Glomerular visceral epithelial cell (primary cell): ENCODE results near the gene DMTF1.
"Not testable (repeated sequence)": the region's sequence is repeated elsewhere in the genome, so short reads cannot be mapped to it uniquely, and the experiment has no call there.

Source experiments
- DNase-seq: peaks from one replicate; pipeline ENCODE4 v3.0.0-alpha.2; 2016; ENCODE audit errors: extremely low spot score

DMTF1 gene

DNA sequence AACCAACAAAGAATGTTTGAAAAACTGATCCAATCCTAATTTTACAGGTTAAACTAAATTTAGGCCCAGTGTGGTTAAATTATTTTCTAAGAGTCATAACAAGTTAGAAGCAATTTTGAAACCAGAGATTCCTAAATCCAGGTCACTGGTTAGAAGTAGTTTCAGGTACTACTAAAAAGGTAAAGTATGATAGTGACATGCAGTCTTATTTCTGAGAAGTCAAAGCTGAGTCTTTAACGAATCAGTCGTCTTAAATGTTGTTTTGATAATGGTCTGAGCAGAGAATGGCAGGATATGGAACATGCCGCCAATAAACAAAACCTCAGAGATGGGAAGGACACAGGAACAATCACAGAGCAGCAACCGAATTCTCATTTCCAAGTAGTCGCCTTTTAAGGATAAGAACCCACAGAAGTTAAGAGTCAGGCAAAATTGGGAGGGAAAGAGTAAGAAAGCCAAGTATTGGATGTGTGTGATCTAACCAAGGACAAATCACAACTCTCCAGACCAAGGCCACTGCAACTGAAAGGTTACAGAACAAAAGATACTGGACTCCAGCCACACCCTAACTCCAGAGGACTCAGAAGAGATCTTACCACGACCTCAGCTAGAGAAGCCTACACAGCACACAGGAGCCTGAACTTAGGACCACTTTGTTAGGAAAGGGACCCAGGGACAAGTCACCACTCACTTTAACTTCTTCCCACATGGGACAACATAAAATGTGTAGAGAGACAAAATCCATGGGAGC lies 47.6 kb downstream of the DMTF1 start:
- no peak for DNase-seq

DNA sequence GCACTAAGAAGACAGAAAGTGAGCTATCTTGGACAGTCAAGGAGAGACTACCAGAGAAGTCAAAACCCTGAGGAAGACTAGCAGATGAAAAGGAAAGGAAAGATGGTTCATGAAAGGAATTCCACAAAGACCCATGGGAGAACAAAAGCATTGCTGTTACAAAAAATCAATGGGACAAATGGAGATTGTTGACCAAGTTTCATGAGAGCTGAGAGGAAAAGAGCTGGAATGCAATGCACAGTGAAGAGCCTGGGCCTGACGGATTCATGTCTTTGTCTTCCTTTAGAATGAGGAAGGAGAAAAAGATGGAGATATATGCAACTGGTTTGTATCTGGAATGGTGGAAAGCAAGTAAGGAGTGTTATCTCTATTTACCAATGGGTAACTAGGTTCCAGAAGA lies 50.0 kb downstream of the DMTF1 start:
- DNase-seq = no peak

DNA sequence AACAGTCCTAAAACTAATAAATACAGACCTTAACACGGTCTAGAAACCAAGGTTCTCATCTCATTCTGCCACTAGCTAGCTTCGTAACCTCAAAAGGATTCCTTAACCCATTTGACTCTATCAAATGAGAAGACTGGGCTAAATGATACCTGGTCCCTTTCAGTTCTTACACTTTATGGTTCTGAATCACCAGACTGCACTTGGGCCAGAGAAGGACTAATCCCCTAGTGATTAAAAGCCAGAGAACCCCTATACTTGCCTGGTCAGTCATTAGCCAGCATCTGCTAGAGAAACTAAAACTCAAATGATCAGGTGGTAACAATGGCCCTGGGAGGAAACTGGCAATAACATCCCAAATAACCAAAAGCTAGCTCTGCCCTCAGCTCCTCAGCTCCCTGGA lies 50.5 kb downstream of the DMTF1 start:
- DNase-seq = no peak

DNA sequence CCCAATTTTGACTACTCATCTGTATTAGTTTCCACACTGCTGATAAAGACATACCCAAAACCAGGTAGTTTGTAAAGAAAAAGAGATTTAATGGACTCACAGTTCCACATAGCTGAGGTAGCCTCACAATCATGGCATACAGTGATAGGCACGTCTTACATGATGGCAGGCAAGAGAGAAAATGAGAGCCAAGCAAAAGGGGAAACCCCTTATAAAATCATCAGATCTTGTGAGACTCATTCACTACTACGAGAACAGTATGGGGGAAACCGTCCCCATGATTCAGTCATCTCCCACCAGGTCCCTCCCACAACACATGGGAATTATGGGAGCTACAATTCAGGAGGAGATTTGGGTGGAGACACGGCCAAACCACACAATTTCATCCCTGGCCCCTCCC lies 51.7 kb downstream of the DMTF1 start:
- not testable (repeated sequence) for DNase-seq

DNA sequence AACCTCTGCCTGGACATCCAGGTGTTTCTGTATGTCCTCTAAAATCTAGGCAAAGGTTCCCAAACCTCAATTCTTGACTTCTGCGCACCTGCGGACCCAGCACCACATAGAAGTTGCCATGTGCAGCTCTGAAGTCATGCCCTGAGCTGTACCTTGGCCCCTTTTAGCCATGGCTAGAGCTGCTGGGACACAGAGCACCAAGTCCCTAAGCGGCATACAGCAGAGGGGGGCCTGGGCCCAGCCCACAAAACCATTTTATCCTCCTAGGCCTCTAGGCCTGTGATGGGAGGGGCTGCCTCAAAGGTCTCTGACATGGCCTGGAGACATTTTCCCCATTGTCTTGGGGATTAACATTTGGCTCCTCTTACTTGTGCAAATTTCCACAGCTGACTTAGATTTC lies 52.7 kb downstream of the DMTF1 start:
- DNase-seq = no peak

DNA sequence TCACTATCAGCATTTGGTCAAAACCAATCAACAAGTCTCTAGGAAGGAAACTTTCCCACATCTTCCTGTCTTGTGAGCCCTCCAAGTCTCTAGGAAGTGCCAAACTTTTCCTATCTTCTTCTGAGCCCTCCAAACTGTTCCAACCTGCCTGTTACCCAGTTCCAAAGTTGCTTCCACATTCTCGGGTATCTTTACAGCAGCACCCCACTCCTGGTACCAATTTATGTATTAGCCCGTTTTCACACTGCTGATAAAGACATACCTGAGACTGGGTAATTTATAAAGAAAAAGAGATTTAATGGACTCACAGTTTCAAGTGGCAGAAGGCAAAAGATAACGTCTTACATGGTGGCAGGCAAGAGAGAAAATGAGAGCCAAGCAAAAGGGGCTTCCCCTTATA lies 53.4 kb downstream of the DMTF1 start:
- DNase-seq = not testable (repeated sequence)

GRCh38 chr7:87206361-87206760 lies 54.1 kb downstream of the DMTF1 start:
- no peak for DNase-seq

- no peak for DNase-seq
These were observed 57.2 kb downstream of the DMTF1 start for GRCh38 chr7:87209295-87209924.

DNA sequence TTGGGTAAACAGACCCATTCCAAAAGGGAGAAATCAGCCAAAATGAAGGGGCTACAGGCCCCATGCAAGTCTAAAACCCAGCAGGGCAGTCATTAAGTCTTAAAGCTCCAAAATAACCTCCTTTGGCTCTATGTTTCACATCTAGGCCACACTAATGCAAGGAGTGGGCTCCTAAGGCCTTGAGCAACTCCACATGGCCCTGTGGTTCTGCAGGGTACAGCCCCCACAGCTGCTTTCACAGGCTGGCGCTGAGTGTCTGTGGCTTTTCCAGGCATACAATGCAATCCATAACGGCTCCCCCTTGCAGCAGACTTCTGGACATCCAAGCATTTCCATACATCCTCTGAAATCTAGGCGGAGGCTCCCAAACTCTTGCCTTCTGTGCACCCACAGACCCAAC lies 58.3 kb downstream of the DMTF1 start:
- no peak for DNase-seq

DNA sequence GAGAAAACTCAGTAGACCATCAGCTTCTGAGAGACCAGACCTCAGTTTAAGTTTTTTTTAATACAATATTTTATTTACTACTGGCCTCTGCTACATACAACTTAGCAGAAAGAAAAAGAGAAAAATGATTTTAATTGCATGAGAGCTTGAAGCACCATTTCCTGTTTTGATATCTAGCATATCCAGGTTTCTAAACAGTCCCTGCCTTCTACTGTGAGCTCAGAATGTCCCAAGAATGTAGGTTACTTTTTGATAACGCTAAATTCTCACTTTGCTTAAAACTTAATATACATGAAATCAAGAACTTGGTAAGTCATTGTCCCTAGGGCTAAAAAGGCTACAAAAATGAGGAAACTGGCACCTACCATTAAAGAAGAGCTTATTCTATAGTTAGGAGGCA lies 60.2 kb downstream of the DMTF1 start:
- DNase-seq = no peak

- no peak for DNase-seq
These were observed 61.0 kb downstream of the DMTF1 start for GRCh38 chr7:87213252-87213651.

DNA sequence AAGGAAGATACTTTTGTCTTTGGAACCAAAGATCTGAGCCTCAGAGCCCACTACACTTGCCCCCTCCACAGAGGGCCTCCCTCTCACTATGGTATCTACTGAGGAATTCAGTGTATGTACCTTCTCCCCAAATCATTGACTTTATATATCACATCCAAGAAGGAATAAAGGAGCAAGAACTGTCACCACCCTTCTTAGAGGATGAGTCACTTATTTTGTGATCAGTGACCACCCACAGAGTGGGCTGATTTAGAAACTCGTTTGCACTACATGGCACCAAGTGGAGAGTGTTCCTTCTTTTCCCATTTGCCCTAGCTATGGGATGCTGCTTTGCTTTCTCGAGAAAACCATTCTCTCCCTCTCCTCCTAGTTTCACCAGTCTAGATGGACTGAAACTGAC lies 61.6 kb downstream of the DMTF1 start:
- no peak for DNase-seq

DNA sequence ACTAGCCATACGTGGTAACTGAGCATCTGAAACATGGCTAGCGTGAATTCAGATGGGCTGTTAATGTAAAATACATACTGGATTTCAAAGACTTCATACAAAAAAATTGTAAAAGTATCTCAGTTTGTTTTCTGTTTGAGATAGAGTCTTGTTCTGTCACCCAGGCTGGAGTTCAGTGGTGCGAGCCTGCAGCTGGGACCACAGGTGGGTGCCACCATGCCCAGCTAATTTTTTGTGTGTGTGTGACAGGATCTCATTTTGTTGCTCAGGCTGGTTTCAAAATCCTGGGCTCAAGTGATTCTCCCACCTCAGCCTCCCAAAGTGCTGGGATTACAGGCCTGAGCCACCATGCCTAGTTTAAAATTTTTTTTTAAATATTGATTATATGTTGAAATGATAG lies 62.8 kb downstream of the DMTF1 start:
- no peak for DNase-seq

GRCh38 chr7:87216701-87217508 lies 64.7 kb downstream of the DMTF1 start:
- peak; percentile 77 for DNase-seq

- DNase-seq = no peak
These were observed 65.9 kb downstream of the DMTF1 start for GRCh38 chr7:87217983-87218653.

- peak; percentile 39 for DNase-seq
These were observed 66.7 kb downstream of the DMTF1 start for GRCh38 chr7:87218796-87219544.

- peak; percentile 70 for DNase-seq
These were observed 67.3 kb downstream of the DMTF1 start, which contains the start of gene TMEM243 for GRCh38 chr7:87219545-87220025. TMEM243 (minus strand) TSS chr7:87219732; CDS start chr7:87219503, 229 bp downstream.

DNA sequence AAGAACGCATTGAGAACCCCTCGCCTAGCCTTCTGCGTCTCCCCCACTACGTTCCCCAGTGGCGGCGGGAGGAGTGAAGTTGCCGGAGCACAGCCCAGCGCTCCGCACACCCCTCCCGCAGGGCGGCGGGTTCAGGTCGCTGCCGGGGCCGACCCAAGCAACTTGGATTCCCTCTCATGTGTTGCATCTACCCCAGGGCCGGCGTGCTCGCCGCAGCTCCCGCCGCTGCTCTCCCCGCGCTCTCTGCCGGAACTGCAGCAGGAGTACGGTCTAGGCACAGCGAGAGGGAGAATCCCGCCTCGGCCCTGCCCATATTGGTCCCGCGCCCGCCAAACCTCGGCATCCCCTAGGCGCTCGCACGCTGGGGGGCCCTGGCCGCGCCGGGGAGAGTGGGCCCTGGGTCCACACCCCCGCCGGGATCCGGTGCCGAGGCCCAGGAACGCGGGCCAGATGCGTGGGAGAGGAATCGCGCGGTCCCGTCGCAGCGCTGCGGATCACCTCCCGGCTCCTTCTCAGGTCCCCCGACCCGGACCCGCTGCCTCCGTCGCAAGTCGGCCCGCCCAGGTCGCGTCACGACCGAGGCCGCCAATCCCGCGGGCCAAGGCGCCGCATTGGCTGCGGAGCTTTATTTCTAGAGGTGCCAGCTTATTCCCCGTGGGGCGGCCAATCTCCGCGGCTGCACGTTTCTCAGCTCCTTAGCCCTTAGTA lies 67.9 kb downstream of the DMTF1 start:
- DNase-seq = peak; percentile 82

DNA sequence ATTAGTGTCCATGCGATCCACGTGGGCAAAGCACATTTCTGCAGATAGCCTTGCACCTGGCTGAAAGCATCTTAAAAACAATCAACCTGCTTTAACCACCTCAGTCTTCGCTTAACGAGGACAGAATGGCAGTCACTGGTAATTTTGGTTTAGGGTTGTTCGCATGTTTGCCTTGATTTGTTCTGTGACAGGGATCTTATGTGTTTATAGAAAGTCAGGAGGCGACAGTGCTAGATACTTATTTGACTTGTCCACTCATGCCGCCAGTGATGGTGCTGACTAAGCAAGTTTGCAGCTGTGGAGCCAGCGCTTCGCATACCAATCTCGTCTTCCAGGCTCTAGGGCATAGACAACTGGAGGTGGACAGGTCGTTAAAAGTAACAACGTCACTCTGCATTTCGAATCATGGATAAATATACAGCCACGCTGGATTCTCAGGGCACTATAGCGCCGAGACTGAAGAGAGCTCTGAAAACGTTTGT lies 68.5 kb downstream of the DMTF1 start:
- no peak for DNase-seq

DNA sequence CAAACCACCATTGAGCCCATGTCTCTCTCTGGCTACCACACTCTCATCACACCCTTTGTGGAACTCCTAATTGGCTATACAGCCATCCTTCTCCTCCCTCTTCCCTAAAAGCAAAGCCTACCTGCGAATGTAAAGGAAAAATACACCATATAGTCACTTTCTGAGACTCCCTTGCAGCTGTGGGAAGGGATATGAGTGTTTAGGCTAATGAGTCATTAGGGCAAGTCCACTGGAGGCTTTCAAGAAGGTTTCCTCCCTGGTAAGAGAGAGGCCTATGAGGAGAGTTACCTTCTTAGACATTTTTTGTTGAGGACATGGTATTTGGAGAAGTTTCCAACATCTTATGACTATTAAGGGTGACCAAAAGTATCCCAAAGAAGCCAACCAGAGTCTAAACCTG lies 71.4 kb downstream of the DMTF1 start:
- DNase-seq = no peak
